HG03565 (cell line): ENCODE data around the gene ASH1L.

Source experiments
- ATAC-seq: cut with Tn5 transposase; IDR thresholded peaks from one replicate; pipeline ENCODE4 v1.9.1; 2021; ENCODE audit warnings: mild to moderate bottlenecking, moderate library complexity; ENCODE audit not compliant: unreplicated experiment

The ASH1L gene

GRCh38 chr1:155285631-155286044 is 277.0 kb downstream of the ASH1L start:
- ATAC-seq, result no peak
